NCI-H187 (cell line): ENCODE measurements around the gene SLC47A2.

Experiments
- DNase-seq, 2 experiments: peaks; one replicate each; lab custom pipeline; 2025; lab: John Stamatoyannopoulos, UW

The SLC47A2 gene

GRCh38 chr17:19726631-19727376 is 10.4 kb upstream of the SLC47A2 start:
- DNase-seq: no peak

GRCh38 chr17:19725486-19725885 is 9.1 kb upstream of the SLC47A2 start:
- no peak for DNase-seq

GRCh38 chr17:19724501-19725420 is 8.4 kb upstream of the SLC47A2 start:
- DNase-seq: no peak

GRCh38 chr17:19723964-19724363 is 7.6 kb upstream of the SLC47A2 start:
- DNase-seq: no peak

- no peak for DNase-seq
Measured at GRCh38 chr17:19720631-19721426, 4.4 kb upstream of the SLC47A2 start.

- no peak for DNase-seq
Measured at GRCh38 chr17:19720210-19720475, 3.8 kb upstream of the SLC47A2 start.

- DNase-seq: no peak
Measured at GRCh38 chr17:19719355-19720209, 3.2 kb upstream of the SLC47A2 start.

- no peak for DNase-seq
Measured at GRCh38 chr17:19718613-19719354, 2.4 kb upstream of the SLC47A2 start.

GRCh38 chr17:19718041-19718612 is 1.7 kb upstream of the SLC47A2 start:
- DNase-seq: no peak

- no peak for DNase-seq
Measured at GRCh38 chr17:19717411-19717908, 1.1 kb upstream of the SLC47A2 start.

- DNase-seq: no peak
Measured at GRCh38 chr17:19717031-19717360, 612 bp upstream of the SLC47A2 start.

GRCh38 chr17:19714542-19715411 is 1.6 kb downstream of the SLC47A2 start:
- no peak for DNase-seq

- DNase-seq: no peak
Measured at GRCh38 chr17:19713901-19714361, 2.5 kb downstream of the SLC47A2 start.

- DNase-seq: no peak
Measured at GRCh38 chr17:19713462-19713861, 2.9 kb downstream of the SLC47A2 start.

- no peak for DNase-seq
Measured at GRCh38 chr17:19712436-19713004, 3.9 kb downstream of the SLC47A2 start.

- DNase-seq: no peak
Measured at GRCh38 chr17:19709841-19710240, 6.5 kb downstream of the SLC47A2 start.

GRCh38 chr17:19708431-19709175 is 7.8 kb downstream of the SLC47A2 start:
- DNase-seq: no peak

GRCh38 chr17:19707728-19708221 is 8.6 kb downstream of the SLC47A2 start:
- no peak for DNase-seq
